Kidney glomerular epithelial cell (primary cell): ENCODE measurements around the gene C18orf63.
A peak's percentile ranks its signal among the peaks of the same experiment; 100 is the strongest.

Experiments
- DNase-seq: peaks from one replicate; lab custom pipeline; 2025; lab: John Stamatoyannopoulos, UW

C18orf63 gene

GRCh38 chr18:74377776-74378175, 62.1 kb downstream of the C18orf63 start:
- no peak for DNase-seq

- no peak for DNase-seq
Measured at GRCh38 chr18:74378179-74378682, 62.6 kb downstream of the C18orf63 start.

- DNase-seq, result no peak
Measured at GRCh38 chr18:74380916-74381315, 65.3 kb downstream of the C18orf63 start.

DNA sequence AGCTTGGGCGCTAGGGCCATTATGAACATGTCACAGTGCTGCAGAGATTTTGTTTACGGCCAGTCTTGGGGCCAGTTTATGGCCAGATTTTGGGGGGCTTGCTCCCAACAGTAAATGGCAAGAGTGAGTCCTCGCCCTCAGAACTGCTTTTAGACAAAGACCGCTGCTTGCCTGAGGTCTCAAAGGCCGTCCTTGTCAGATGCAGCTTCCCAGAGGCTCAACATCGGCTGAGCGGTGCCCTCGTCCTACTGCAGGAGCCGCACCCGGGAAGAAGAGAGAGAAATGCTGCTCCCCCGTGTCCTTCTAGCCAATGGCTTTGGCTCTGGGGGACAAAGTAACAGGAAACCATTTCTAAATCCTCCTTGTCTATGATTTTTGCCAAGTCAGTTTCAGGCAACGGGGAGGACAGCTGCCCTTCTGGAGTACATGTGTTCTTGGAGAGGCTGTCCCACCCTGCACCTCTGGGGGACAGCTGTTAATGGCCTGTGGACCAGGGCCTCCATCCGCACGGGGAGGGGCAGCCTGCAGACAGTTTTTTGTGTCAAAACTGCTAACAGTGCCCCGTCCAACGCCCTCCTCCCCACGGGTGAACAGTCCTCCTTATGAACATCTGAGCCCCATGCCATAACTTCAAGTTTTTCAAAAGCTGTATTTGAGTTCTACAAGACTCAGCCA, 66.1 kb downstream of the C18orf63 start:
- DNase-seq, result no peak

- no peak for DNase-seq
Measured at GRCh38 chr18:74382481-74383017, 66.9 kb downstream of the C18orf63 start.

- DNase-seq, result peak; percentile 3
Measured at GRCh38 chr18:74387383-74387782, 71.7 kb downstream of the C18orf63 start.

GRCh38 chr18:74388227-74388626, 72.6 kb downstream of the C18orf63 start:
- no peak for DNase-seq

- peak; percentile 61 for DNase-seq
Measured at GRCh38 chr18:74389171-74389927, 73.7 kb downstream of the C18orf63 start.

DNA sequence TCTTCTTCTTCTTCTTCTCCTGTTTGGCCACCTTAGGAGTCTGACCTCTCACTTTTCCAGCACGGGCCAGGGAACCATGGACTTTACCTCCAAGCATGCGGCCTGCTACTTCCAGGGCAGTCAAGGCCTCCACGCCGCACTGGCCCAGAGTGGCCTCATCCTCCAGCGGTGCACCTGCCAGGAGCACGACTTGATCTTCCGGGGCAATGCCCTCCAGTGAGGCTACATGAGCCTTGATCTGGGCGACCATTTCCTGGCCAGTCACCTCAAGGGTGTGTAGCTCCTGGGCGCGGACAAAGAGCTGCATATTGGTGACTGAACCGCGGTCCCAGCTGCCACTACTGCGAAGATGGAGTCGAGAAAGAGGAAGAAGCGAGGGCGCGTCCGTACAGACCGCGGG, 74.4 kb downstream of the C18orf63 start:
- DNase-seq, result no peak

GRCh38 chr18:74390900-74391299, 75.3 kb downstream of the C18orf63 start:
- no peak for DNase-seq

- no peak for DNase-seq
Measured at GRCh38 chr18:74392323-74392722, 76.7 kb downstream of the C18orf63 start.

DNA sequence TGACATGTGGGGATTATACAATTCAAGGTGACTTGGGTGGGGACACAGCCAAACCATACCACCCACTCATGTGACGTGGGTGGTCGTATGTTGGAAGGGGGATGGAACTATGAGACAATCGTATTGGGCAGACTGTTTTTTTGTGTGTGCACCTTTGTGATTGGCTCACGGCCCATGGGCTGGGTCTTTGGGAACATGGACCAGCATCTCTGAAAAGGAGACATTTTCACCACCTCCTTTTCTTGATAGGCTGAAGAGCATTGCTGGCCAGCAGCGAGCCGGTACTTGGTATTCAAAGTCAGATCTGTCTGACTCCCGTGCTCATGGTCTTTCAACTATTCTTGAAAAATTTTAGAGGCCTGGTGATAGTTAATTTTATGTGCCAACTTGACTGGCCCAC, 79.4 kb downstream of the C18orf63 start:
- DNase-seq, result no peak

- no peak for DNase-seq
Measured at GRCh38 chr18:74395648-74396154, 80.1 kb downstream of the C18orf63 start.

- DNase-seq, result no peak
Measured at GRCh38 chr18:74396171-74397169, 80.8 kb downstream of the C18orf63 start.

- DNase-seq, result no peak
Measured at GRCh38 chr18:74397572-74397971, 81.9 kb downstream of the C18orf63 start.

DNA sequence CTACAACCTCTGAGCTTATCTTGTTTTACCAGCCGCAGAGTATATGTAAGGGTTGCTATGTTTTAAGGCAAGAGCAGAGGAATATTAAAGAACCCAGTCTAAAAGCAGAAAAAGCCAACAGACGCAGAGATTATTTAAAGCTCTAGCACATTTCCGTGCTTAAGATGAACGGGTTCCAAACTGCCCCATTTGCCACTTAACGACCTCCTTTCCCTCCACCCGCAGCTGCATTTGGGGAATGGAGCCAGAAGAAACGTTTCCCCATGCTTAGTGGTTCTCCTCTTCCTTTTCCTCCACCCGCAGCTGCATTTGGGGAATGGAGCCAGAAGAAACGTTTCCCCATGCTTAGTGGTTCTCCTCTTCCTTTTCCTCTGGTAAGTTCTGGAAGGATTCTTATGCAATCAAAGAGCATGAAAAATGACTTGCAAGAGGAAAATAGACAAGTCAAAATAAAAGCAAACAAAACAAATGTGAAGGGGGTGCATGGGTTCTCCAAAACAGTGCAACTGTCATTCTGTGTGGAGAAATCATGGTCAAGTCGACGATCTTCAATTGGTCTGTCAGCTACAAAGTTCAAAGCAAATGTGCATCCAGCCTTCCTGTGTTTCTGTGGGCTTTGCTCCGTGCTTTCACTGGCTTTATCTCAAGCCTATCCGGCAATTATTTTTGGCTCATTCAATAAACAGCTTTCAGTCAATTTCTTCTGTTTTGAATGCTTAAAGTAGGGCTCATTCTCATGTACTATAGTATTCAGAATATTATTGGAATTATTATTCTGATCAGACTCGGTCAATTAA, 83.7 kb downstream of the C18orf63 start:
- DNase-seq, result no peak

DNA sequence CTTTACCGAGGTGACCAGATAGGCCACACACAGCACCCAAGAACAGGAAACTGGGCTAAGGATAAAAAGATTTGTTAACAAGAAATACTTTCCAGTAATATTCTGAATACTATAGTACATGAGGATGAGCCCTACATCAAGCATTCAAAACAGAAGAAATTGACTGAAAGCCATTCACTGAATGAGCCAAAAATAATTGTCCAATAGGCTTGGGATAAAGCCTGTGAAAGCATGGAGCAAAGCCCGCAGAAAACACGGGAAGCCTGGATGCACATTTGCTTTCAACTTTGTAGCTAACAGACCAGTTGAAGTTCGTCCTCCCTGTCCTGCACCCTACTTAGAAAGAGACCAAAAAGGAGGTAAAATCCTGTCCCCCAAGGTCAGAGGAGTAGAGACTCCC, 85.2 kb downstream of the C18orf63 start:
- DNase-seq, result no peak

GRCh38 chr18:74402806-74403433, 87.3 kb downstream of the C18orf63 start:
- no peak for DNase-seq

DNA sequence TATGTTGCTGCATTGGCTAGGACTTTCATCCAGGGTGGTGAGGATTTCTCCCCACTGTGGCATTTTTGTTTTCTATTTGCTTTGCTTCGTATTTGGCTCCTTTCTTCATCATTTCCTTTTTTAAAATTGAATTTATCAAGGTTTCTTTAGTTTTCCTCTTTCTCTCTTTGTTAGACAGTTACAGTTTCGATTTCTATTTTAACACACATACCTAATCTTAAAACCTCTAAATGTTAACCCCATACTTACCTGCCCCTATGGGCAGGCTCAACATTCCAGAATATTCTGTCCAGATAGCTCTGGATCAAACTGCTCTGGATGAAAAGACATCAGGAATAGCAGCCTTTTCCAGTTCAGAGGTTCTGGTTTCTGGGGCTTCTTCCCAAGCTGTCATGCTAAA, 92.2 kb downstream of the C18orf63 start:
- DNase-seq, result no peak
